Breast epithelium (tissue), 3 donors: ENCODE data around the gene TST.

Experiments
- POLR2A ChIP-seq: fragments of 450-650 bp; IDR thresholded peaks from one replicate; pipeline ENCODE4 v1.6.1; 2016; ENCODE audit warnings: antibody characterized with exemption, mild to moderate bottlenecking, moderate library complexity
- POLR2AphosphoS5 ChIP-seq, 3 donors: sonication (generic); formaldehyde crosslinking; IDR thresholded peaks; one replicate each; pipeline ENCODE4 v1.6.1; 2017; ENCODE audit warnings: antibody characterized with exemption in 3 of 3
- TF ChIP-seq, protein P1 (sequence below), 3 donors: fragments of 450-650 bp; IDR thresholded peaks; one replicate each; pipeline ENCODE4 v1.5.1; 2016 to 2017; ENCODE audit warnings: antibody characterized with exemption in 3 of 3, mild to moderate bottlenecking in 3 of 3, moderate library complexity in 3 of 3

DNA sequence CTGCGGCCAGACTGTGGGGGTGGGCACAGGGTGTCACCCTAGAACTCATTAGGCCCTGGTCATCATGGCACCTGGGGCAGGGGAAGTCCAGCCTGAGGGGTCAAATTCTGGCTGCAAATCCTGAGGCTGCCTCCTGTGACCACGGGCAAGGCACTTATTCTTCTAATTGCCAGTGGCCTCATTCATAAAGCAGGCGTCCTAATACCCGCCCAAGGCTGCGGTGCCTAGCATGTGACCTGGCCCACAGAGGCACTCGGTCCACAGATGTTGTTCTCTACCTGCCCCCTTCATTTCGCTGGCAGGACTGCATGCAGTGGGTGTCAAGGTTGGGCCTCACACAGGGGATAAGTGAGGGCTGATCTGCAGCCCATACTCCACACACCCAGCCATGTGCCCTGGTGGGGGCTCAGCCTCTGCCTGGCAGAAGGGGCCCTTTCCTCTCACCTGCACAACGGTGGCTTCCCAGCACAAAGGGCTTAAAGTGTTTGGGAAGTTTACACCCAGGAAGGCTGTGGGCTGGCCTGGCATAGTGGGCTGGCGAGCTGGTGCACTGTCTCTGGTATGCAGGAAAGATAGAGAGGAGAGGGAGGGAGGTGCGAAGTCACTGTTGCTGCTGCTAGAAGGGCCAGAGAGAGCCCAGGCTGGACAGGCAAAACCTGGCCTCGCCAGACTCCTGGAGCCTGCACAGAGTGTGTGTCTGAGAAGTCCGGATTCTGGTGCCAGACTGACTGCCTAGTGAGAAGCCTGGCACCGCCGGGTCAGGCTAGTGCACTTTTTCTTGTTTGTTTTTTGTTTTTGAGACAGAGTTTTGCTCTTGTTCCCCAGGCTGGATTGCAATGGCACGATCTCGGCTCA, 3.5 kb upstream of the TST start:
- TF ChIP-seq, protein P1, sequence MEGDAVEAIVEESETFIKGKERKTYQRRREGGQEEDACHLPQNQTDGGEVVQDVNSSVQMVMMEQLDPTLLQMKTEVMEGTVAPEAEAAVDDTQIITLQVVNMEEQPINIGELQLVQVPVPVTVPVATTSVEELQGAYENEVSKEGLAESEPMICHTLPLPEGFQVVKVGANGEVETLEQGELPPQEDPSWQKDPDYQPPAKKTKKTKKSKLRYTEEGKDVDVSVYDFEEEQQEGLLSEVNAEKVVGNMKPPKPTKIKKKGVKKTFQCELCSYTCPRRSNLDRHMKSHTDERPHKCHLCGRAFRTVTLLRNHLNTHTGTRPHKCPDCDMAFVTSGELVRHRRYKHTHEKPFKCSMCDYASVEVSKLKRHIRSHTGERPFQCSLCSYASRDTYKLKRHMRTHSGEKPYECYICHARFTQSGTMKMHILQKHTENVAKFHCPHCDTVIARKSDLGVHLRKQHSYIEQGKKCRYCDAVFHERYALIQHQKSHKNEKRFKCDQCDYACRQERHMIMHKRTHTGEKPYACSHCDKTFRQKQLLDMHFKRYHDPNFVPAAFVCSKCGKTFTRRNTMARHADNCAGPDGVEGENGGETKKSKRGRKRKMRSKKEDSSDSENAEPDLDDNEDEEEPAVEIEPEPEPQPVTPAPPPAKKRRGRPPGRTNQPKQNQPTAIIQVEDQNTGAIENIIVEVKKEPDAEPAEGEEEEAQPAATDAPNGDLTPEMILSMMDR (IDR thresholded peaks at IDR 0.05), result no peak
- TF ChIP-seq POLR2A, result no peak
- no peak for TF ChIP-seq POLR2AphosphoS5 (IDR thresholded peaks at IDR 0.05)
